WTC11 (cell line): ENCODE measurements around the gene ALMS1. TPM values are rescaled to one million over a fixed set of nuclear protein-coding genes. Genes with fewer than 3 reads are reported as not detected.

Experiments
- ATAC-seq: fragments of 200-7000 bp; cut with Tn5 transposase; 2 replicates; pipeline ENCODE4 v1.10.0; 2021; ENCODE audit warnings: mild to moderate bottlenecking, moderate library complexity
- CTCF ChIA-PET: fragments of 300-600 bp; sonication (Branson Sonifier 250); formaldehyde crosslinking; loops from one replicate; lab custom pipeline; 2021; ENCODE audit warnings: antibody characterized with exemption; lab: Charles Lee
- POLR2A ChIA-PET: fragments of 350-600 bp; sonication (Branson Sonifier 250); formaldehyde crosslinking; loops from one replicate; lab custom pipeline; 2021; ENCODE audit warnings: antibody characterized with exemption; lab: Charles Lee
- DNase-seq: peaks from one replicate; pipeline ENCODE4 v3.0.0; 2021; ENCODE audit warnings: low spot score
- H3K27ac Mint-ChIP-seq: 2 replicates; pipeline ENCODE4 v1.8.0; 2021; ENCODE audit warnings: mixed read lengths
- H3K27me3 Mint-ChIP-seq: 2 replicates; pipeline ENCODE4 v1.8.0; 2021; ENCODE audit warnings: low read depth, mild to moderate bottlenecking, moderate library complexity, mixed read lengths
- H3K36me3 Mint-ChIP-seq: 2 replicates; pipeline ENCODE4 v1.8.0; 2021; ENCODE audit warnings: mixed read lengths
- H3K4me1 Mint-ChIP-seq: 2 replicates; pipeline ENCODE4 v1.8.0; 2022; ENCODE audit warnings: mixed read lengths
- H3K4me3 Mint-ChIP-seq: 2 replicates; pipeline ENCODE4 v1.8.0; 2021; ENCODE audit warnings: mild to moderate bottlenecking, moderate library complexity, mixed read lengths
- H3K9me3 Mint-ChIP-seq: 2 replicates; pipeline ENCODE4 v1.8.0; 2021; ENCODE audit warnings: mixed read lengths
- CBFB ChIP-seq: sonication (generic); formaldehyde crosslinking; IDR thresholded peaks from 2 replicates; pipeline ENCODE4 v1.8.1; 2022; ENCODE audit warnings: mild to moderate bottlenecking, low read depth, missing genetic modification reagents
- CREM ChIP-seq: sonication (generic); formaldehyde crosslinking; IDR thresholded peaks from 2 replicates; pipeline ENCODE4 v1.8.1; 2022; ENCODE audit warnings: mild to moderate bottlenecking, missing genetic modification reagents, moderate library complexity
- ESRRA ChIP-seq: sonication (generic); formaldehyde crosslinking; IDR thresholded peaks from 2 replicates; pipeline ENCODE4 v1.8.1; 2022; ENCODE audit warnings: mild to moderate bottlenecking, missing genetic modification reagents, borderline replicate concordance
- FOXP1 ChIP-seq: sonication (generic); formaldehyde crosslinking; IDR thresholded peaks from 2 replicates; pipeline ENCODE4 v1.8.0; 2022; ENCODE audit warnings: missing genetic modification reagents, mild to moderate bottlenecking, moderate library complexity, borderline replicate concordance
- HMGA2 ChIP-seq: fragments of 250-450 bp; sonication (Bioruptor Pico); IDR thresholded peaks from 2 replicates; pipeline ENCODE4 v1.4.0; 2021; ENCODE audit warnings: mild to moderate bottlenecking, moderate library complexity
- IRF2 ChIP-seq: sonication (generic); formaldehyde crosslinking; IDR thresholded peaks from 2 replicates; pipeline ENCODE4 v1.8.0; 2022; ENCODE audit warnings: low read depth, missing genetic modification reagents, borderline replicate concordance
- NFYB ChIP-seq: sonication (generic); formaldehyde crosslinking; conservative IDR thresholded peaks from 2 replicates; pipeline ENCODE4 v1.8.0; 2022; ENCODE audit warnings: low read depth, missing genetic modification reagents
- SOX15 ChIP-seq: fragments of 250-450 bp; sonication (Bioruptor Pico); IDR thresholded peaks from 2 replicates; pipeline ENCODE4 v1.9.0; 2021; ENCODE audit warnings: mild to moderate bottlenecking
- TCF7 ChIP-seq: sonication (generic); formaldehyde crosslinking; IDR thresholded peaks from 2 replicates; pipeline ENCODE4 v1.8.0; 2022; ENCODE audit warnings: mild to moderate bottlenecking, low read depth, missing genetic modification reagents, moderate library complexity
- TEAD1 ChIP-seq: sonication (generic); formaldehyde crosslinking; IDR thresholded peaks from 2 replicates; pipeline ENCODE4 v1.8.0; 2022; ENCODE audit warnings: mild to moderate bottlenecking, missing genetic modification reagents
- TEAD4 ChIP-seq: sonication (generic); formaldehyde crosslinking; IDR thresholded peaks from 2 replicates; pipeline ENCODE4 v1.8.0; 2022; ENCODE audit warnings: mild to moderate bottlenecking, missing genetic modification reagents
- TP53 ChIP-seq: sonication (generic); formaldehyde crosslinking; IDR thresholded peaks from 2 replicates; pipeline ENCODE4 v1.8.1; 2023; ENCODE audit warnings: mild to moderate bottlenecking, missing genetic modification reagents
- ZBTB21 ChIP-seq: sonication (generic); formaldehyde crosslinking; IDR thresholded peaks from 2 replicates; pipeline ENCODE4 v1.8.1; 2023; ENCODE audit warnings: mild to moderate bottlenecking, missing genetic modification reagents, borderline replicate concordance
- total RNA-seq: library from RNA; stranded (reverse); gene quantifications from 3 replicates; pipeline ENCODE4 v1.2.3, GENCODE V29; 2021
- TF ChIP-seq, protein P1 (sequence below): sonication (generic); formaldehyde crosslinking; IDR thresholded peaks from 2 replicates; pipeline ENCODE4 v1.8.1; 2022; ENCODE audit warnings: low read depth, missing genetic modification reagents, borderline replicate concordance
- TF ChIP-seq, protein P2 (sequence below): sonication (generic); formaldehyde crosslinking; IDR thresholded peaks from 2 replicates; pipeline ENCODE4 v1.8.0; 2023; ENCODE audit warnings: mild to moderate bottlenecking, missing genetic modification reagents
- TF ChIP-seq, protein P3 (sequence below): fragments of 250-450 bp; sonication (Bioruptor Pico); IDR thresholded peaks from 2 replicates; pipeline ENCODE4 v2.1.2; 2022; ENCODE audit warnings: mild to moderate bottlenecking, moderate library complexity
- TF ChIP-seq, protein P4 (sequence below): sonication (generic); formaldehyde crosslinking; IDR thresholded peaks from 2 replicates; pipeline ENCODE4 v1.8.0; 2022; ENCODE audit warnings: mild to moderate bottlenecking, missing genetic modification reagents
- TF ChIP-seq, protein P5 (sequence below): sonication (generic); formaldehyde crosslinking; IDR thresholded peaks from 2 replicates; pipeline ENCODE4 v1.8.1; 2022; ENCODE audit warnings: low read depth, mild to moderate bottlenecking, moderate library complexity, missing genetic modification reagents, borderline replicate concordance
- TF ChIP-seq, protein P6 (sequence below): fragments of 200-600 bp; IDR thresholded peaks from 2 replicates; pipeline ENCODE4 v1.8.0; 2022; ENCODE audit warnings: antibody characterized with exemption
- TF ChIP-seq, protein P7 (sequence below): sonication (generic); formaldehyde crosslinking; IDR thresholded peaks from 2 replicates; pipeline ENCODE4 v1.8.1; 2023; ENCODE audit warnings: mild to moderate bottlenecking, missing genetic modification reagents
- TF ChIP-seq, protein P8 (sequence below): sonication (generic); formaldehyde crosslinking; IDR thresholded peaks from 2 replicates; pipeline ENCODE4 v1.8.1; 2023; ENCODE audit warnings: mild to moderate bottlenecking, moderate library complexity, missing genetic modification reagents

ALMS1 gene
- total RNA-seq, 1 experiment from 2014 or later: 37.3 TPM

DNA sequence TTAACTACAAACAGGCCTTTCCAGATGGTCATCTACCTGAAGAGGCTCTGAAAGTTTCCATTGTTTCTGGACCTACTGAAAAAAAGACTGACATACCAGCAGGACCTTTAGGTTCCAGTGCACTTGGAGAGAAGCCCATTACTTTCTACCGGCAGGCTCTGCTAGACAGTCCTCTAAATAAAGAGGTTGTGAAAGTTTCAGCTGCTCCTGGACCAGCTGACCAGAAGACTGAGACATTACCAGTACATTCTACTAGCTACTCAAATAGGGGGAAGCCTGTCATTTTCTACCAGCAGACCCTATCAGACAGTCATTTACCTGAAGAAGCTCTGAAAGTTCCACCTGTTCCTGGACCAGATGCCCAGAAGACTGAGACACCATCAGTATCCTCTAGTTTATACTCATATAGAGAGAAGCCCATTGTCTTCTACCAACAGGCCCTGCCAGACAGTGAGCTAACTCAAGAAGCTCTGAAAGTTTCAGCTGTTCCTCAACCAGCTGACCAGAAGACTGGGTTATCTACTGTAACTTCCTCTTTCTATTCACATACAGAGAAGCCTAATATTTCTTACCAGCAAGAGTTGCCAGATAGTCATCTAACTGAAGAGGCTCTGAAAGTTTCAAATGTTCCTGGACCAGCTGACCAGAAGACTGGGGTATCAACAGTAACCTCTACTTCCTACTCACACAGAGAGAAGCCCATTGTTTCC is 65.8 kb downstream of the ALMS1 start:
- Mint-ChIP-seq H3K4me1 (no peaks in the 10 kb centered on the region), H3K4me3 (no peak overlapping the region), H3K9me3 (no peaks in the 10 kb centered on the region), H3K27me3 (no peaks in the 10 kb centered on the region), H3K36me3 (peaks cover 49% of the 10 kb centered on the region), H3K27ac (no peak overlapping the region)
- ATAC-seq (no peak), DNase-seq (no peak)
- ChIA-PET POLR2A (no interaction called here), CTCF (no interaction called here)
- TF ChIP-seq, protein P1, sequence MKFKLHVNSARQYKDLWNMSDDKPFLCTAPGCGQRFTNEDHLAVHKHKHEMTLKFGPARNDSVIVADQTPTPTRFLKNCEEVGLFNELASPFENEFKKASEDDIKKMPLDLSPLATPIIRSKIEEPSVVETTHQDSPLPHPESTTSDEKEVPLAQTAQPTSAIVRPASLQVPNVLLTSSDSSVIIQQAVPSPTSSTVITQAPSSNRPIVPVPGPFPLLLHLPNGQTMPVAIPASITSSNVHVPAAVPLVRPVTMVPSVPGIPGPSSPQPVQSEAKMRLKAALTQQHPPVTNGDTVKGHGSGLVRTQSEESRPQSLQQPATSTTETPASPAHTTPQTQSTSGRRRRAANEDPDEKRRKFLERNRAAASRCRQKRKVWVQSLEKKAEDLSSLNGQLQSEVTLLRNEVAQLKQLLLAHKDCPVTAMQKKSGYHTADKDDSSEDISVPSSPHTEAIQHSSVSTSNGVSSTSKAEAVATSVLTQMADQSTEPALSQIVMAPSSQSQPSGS (CRISPR knock-in tag): no peak
- no peak for TF ChIP-seq TEAD4 (CRISPR knock-in tag)
- TF ChIP-seq ESRRA (CRISPR knock-in tag): no peak
- TF ChIP-seq, protein P2, sequence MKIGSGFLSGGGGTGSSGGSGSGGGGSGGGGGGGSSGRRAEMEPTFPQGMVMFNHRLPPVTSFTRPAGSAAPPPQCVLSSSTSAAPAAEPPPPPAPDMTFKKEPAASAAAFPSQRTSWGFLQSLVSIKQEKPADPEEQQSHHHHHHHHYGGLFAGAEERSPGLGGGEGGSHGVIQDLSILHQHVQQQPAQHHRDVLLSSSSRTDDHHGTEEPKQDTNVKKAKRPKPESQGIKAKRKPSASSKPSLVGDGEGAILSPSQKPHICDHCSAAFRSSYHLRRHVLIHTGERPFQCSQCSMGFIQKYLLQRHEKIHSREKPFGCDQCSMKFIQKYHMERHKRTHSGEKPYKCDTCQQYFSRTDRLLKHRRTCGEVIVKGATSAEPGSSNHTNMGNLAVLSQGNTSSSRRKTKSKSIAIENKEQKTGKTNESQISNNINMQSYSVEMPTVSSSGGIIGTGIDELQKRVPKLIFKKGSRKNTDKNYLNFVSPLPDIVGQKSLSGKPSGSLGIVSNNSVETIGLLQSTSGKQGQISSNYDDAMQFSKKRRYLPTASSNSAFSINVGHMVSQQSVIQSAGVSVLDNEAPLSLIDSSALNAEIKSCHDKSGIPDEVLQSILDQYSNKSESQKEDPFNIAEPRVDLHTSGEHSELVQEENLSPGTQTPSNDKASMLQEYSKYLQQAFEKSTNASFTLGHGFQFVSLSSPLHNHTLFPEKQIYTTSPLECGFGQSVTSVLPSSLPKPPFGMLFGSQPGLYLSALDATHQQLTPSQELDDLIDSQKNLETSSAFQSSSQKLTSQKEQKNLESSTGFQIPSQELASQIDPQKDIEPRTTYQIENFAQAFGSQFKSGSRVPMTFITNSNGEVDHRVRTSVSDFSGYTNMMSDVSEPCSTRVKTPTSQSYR (CRISPR knock-in tag): no peak
- TF ChIP-seq IRF2 (CRISPR knock-in tag): no peak
- no peak for TF ChIP-seq CREM (CRISPR knock-in tag)
- TF ChIP-seq CBFB (CRISPR knock-in tag): no peak
- TF ChIP-seq ZBTB21: no peak
- no peak for TF ChIP-seq FOXP1 (CRISPR knock-in tag)
- TF ChIP-seq, protein P3, sequence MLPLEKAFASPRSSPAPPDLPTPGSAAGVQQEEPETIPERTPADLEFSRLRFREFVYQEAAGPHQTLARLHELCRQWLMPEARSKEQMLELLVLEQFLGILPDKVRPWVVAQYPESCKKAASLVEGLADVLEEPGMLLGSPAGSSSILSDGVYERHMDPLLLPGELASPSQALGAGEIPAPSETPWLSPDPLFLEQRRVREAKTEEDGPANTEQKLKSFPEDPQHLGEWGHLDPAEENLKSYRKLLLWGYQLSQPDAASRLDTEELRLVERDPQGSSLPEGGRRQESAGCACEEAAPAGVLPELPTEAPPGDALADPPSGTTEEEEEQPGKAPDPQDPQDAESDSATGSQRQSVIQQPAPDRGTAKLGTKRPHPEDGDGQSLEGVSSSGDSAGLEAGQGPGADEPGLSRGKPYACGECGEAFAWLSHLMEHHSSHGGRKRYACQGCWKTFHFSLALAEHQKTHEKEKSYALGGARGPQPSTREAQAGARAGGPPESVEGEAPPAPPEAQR (CRISPR knock-in tag): no peak
- TF ChIP-seq SOX15 (CRISPR knock-in tag): no peak
- TF ChIP-seq, protein P4, sequence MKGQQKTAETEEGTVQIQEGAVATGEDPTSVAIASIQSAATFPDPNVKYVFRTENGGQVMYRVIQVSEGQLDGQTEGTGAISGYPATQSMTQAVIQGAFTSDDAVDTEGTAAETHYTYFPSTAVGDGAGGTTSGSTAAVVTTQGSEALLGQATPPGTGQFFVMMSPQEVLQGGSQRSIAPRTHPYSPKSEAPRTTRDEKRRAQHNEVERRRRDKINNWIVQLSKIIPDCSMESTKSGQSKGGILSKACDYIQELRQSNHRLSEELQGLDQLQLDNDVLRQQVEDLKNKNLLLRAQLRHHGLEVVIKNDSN (CRISPR knock-in tag): no peak

DNA sequence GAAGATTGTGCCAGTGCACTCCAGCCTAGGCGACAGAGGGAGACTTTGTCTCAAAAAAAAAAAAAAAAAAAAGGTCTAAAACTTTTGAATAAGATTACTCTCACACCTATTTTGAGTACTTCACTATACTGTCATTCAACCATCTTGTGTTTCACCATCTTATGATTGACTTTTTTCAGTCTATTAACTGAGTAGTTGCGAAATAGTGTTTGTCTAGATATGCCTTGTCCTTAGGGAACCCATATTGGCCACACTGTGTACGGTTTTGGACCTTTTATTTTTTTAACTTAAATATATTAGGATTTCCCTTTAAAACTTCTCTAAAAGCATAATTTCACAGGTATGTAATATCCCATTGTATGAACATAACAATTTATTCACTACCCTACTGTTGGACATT is 72.3 kb downstream of the ALMS1 start:
- ATAC-seq (no peak), DNase-seq (no peak)
- H3K36me3 Mint-ChIP-seq: peaks cover 69% of the 10 kb centered on the region
- ChIA-PET POLR2A (no interaction called here), CTCF (no interaction called here)
- peaks cover 8% of the 10 kb centered on the region for H3K27me3 Mint-ChIP-seq
- H3K4me3 Mint-ChIP-seq: no peak overlapping the region
- H3K4me1 Mint-ChIP-seq: no peaks in the 10 kb centered on the region
- no peak overlapping the region for H3K27ac Mint-ChIP-seq
- peaks cover 39% of the 10 kb centered on the region for H3K9me3 Mint-ChIP-seq
- TF ChIP-seq TP53 (CRISPR knock-in tag): no peak
- TF ChIP-seq, protein P5, sequence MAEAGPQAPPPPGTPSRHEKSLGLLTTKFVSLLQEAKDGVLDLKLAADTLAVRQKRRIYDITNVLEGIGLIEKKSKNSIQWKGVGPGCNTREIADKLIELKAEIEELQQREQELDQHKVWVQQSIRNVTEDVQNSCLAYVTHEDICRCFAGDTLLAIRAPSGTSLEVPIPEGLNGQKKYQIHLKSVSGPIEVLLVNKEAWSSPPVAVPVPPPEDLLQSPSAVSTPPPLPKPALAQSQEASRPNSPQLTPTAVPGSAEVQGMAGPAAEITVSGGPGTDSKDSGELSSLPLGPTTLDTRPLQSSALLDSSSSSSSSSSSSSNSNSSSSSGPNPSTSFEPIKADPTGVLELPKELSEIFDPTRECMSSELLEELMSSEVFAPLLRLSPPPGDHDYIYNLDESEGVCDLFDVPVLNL (CRISPR knock-in tag): no peak
- TF ChIP-seq, protein P6, sequence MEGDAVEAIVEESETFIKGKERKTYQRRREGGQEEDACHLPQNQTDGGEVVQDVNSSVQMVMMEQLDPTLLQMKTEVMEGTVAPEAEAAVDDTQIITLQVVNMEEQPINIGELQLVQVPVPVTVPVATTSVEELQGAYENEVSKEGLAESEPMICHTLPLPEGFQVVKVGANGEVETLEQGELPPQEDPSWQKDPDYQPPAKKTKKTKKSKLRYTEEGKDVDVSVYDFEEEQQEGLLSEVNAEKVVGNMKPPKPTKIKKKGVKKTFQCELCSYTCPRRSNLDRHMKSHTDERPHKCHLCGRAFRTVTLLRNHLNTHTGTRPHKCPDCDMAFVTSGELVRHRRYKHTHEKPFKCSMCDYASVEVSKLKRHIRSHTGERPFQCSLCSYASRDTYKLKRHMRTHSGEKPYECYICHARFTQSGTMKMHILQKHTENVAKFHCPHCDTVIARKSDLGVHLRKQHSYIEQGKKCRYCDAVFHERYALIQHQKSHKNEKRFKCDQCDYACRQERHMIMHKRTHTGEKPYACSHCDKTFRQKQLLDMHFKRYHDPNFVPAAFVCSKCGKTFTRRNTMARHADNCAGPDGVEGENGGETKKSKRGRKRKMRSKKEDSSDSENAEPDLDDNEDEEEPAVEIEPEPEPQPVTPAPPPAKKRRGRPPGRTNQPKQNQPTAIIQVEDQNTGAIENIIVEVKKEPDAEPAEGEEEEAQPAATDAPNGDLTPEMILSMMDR: no peak
- TF ChIP-seq TCF7: no peak
- no peak for TF ChIP-seq NFYB (CRISPR knock-in tag)
- TF ChIP-seq HMGA2 (CRISPR knock-in tag): no peak
- TF ChIP-seq, protein P7, sequence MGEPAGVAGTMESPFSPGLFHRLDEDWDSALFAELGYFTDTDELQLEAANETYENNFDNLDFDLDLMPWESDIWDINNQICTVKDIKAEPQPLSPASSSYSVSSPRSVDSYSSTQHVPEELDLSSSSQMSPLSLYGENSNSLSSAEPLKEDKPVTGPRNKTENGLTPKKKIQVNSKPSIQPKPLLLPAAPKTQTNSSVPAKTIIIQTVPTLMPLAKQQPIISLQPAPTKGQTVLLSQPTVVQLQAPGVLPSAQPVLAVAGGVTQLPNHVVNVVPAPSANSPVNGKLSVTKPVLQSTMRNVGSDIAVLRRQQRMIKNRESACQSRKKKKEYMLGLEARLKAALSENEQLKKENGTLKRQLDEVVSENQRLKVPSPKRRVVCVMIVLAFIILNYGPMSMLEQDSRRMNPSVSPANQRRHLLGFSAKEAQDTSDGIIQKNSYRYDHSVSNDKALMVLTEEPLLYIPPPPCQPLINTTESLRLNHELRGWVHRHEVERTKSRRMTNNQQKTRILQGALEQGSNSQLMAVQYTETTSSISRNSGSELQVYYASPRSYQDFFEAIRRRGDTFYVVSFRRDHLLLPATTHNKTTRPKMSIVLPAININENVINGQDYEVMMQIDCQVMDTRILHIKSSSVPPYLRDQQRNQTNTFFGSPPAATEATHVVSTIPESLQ (CRISPR knock-in tag): no peak
- no peak for TF ChIP-seq TEAD1
- TF ChIP-seq FOXP1 (CRISPR knock-in tag): no peak
- TF ChIP-seq, protein P8, sequence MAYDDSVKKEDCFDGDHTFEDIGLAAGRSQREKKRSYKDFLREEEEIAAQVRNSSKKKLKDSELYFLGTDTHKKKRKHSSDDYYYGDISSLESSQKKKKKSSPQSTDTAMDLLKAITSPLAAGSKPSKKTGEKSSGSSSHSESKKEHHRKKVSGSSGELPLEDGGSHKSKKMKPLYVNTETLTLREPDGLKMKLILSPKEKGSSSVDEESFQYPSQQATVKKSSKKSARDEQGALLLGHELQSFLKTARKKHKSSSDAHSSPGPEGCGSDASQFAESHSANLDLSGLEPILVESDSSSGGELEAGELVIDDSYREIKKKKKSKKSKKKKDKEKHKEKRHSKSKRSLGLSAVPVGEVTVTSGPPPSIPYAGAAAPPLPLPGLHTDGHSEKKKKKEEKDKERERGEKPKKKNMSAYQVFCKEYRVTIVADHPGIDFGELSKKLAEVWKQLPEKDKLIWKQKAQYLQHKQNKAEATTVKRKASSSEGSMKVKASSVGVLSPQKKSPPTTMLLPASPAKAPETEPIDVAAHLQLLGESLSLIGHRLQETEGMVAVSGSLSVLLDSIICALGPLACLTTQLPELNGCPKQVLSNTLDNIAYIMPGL: no peak
